ENCODE results near the gene IL36RN. TPM values are rescaled to one million over a fixed set of nuclear protein-coding genes. Genes with fewer than 3 reads are reported as not detected.
"Not testable (repeated sequence)": the region's sequence is repeated elsewhere in the genome, so short reads cannot be mapped to it uniquely, and the experiment has no call there.

The IL36RN gene
- total RNA-seq, 1 donor from 2014 or later: not detected

DNA sequence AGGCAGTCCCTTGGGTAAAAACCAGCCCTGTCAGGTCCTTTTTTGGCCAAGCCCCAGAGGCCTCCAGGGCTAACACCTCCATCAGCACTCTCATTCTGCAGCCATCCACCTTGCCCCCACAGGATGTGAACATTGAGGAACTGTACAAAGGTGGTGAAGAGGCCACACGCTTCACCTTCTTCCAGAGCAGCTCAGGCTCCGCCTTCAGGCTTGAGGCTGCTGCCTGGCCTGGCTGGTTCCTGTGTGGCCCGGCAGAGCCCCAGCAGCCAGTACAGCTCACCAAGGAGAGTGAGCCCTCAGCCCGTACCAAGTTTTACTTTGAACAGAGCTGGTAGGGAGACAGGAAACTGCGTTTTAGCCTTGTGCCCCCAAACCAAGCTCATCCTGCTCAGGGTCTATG, 16.0 kb downstream of the IL36RN start:
- DNase-seq (ENCODE audit: low read depth): no peak

DNA sequence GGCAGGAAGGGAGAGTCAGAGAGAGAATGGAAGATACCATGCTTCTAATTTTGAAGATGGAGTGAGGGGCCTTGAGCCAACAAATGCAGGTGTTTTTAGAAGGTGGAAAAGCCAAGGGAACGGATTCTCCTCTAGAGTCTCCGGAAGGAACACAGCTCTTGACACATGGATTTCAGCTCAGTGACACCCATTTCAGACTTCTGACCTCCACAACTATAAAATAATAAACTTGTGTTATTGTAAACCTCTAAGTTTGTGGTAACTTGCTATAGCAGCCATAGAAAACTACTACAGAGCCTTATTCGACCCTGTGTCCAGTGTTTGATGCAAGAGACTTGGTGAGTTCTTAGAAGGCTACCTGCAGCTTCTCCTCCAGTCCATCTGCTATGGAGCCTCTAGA, 16.6 kb downstream of the IL36RN start:
- DNase-seq (ENCODE audit: low read depth): no peak

DNA sequence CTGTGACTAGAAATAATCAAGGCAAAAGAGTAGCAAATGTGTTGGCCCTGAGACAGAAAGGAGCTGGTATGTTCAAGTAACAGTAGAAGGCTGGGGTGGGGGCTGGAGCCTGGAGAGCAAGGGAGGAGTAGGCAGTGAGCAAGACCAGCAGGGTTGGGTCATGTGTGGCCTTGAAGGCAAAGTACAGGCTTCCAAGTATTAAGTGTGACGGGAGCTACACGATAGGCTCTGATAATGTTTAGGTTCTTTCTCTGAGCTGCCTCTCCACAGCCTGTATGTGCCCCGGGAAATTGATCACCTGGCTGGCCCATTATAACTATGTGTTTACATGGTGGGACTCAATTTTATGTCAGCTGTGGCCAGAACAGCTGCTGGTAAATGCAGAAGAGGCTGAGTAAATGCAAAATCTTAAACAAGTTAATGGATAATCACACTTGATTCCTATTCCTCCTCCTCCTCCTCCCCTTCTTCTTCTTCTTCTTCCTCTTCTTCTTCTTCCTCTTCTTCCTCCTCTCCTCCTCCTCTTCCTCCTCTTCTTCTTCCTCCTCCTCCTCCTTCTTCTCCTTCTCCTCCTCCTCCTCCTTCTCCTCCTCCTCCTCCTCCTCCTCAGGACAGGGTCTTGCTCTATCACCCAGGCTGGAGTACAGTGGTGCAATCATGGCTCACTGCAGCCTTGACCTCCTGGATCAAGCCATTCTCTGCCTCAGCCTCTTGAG, 18.1 kb downstream of the IL36RN start:
- DNase-seq (ENCODE audit: low read depth): no peak

DNA sequence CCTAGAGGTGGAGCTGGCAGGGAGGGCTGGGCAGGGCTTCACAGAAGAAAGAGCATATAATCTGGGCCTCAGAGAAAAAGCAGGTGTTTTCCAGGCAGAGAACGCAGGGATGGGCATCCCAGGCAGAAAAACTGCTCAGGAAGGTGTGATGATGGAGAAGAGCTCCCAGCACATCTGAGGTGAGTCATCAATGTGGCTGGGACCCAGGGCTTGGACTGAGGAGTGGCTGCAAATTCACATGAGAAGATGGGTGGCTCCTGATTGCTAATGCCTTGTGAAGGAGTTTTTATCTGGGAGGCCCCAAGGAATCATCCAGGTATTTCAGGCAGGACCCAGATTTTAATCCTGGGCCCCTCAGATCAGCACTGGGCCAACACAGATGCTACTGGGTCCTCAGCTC, 18.9 kb downstream of the IL36RN start:
- DNase-seq (ENCODE audit: low read depth): peak; percentile 62

DNA sequence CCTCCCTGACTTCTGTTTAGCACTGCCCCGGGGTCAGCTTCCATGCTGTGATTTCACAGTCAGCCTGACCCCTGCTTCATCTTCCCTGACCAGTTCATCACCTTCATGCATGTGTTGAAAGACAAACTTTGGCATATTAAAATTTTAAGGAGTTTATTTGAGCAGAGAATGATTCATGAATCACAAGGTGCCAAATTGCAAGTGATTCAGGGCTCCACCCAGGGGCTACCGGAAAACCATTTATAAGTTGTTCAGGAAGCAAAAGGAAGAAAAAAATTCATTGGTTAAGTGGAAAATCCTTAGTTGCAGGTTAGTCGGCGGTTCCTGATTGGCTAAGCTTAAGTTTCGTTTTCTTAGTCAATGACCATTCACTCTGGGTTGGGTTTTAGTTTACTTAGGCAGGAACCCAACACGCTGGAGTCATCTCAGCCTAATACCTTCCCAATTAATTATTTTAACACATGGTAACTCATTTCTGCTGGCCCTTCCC, 19.4 kb downstream of the IL36RN start:
- peak; percentile 91 for DNase-seq (ENCODE audit: low read depth)

DNA sequence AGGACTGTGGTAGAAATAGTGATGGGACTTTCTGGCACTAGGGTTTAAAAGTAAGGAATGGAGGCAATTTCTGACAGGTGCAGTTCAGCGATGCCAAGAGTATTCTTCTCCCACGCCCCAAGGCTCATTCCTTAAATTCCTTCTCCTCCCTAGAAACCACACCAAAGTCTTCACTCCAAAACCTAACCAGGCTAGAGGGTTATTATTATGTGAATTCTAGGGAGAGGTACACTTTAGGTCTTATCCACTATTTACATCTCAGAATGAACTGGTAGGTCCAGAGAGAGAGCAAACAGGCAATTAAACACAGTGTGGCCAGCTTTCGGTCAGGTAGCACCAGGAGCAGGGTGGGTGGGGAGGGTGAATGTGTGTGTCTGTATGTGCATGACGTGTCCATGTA, 20.1 kb downstream of the IL36RN start:
- peak; percentile 59 for DNase-seq (ENCODE audit: low read depth)

DNA sequence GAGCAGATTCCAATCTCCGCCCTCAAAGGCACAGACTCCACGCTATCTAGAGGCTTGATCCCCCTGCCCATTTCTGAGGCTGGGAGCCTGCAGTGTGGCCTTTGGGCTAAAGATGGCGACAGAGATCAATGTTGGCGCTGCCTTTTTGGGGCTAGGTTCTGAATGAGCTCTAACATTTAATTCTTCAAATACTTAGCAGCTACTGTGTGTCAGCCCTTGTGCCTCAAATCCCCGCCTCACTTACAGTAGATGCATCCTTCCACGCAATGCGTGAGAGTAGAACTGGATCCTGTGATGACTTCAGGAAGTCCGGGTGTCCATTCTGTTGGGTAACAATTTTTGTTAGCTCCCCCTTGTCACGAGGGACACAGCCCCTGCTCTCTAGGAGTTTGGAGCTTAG, 21.1 kb downstream of the IL36RN start:
- DNase-seq (ENCODE audit: low read depth): no peak

DNA sequence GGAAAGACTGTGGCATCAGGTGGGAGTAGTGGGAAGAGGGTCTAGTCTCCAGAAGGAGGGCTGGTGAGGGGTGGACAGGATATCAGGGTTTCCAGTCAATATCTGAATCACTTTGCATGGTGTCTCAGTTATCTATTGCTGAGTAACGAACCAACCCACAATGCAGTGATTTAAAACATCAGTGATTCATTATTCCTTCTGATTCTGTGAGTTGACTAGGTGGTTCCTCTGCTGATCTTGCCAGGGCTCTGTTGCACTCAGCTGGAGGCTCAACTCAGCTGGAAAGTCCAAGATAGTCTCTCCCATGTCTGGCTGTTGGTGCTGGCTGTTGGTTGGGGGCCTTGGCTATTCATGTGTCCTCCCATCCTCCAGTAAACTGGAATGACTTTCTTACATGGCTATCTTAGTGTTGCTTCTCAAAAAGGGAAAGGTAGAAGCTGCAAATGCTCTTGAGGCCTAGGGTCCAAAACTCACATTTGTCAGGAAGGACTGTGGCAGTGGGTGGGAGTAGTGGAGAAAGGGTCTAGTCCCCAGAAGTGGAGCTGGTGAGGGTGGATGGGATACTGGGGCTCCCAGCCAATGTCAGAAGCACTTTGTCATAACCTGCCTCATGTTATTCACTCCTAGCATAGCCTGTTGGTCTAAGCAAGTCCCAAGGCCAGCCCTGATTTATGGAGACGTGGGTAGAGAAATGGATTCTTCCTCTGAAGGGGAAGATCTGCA, 22.7 kb downstream of the IL36RN start:
- no peak for DNase-seq (ENCODE audit: low read depth)

DNA sequence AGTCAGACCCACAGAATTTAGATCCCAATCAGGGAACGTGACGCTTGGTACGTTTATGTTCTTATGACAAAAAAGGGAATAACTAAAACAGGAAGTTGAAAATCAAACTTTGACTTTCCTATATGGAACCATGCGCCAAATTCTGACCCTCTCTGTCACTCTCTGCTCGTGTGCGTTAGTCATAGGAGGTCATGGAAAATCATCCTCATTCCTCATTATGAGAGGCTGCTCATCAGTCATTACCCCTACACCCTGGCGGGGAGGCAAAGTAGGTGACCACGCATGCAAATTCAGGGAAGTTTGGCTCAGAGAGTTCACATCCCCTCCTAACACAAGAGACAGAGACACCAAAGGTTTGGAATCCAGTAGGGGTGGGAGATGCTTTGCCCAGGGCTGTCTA, 24.3 kb downstream of the IL36RN start:
- no peak for DNase-seq (ENCODE audit: low read depth)

DNA sequence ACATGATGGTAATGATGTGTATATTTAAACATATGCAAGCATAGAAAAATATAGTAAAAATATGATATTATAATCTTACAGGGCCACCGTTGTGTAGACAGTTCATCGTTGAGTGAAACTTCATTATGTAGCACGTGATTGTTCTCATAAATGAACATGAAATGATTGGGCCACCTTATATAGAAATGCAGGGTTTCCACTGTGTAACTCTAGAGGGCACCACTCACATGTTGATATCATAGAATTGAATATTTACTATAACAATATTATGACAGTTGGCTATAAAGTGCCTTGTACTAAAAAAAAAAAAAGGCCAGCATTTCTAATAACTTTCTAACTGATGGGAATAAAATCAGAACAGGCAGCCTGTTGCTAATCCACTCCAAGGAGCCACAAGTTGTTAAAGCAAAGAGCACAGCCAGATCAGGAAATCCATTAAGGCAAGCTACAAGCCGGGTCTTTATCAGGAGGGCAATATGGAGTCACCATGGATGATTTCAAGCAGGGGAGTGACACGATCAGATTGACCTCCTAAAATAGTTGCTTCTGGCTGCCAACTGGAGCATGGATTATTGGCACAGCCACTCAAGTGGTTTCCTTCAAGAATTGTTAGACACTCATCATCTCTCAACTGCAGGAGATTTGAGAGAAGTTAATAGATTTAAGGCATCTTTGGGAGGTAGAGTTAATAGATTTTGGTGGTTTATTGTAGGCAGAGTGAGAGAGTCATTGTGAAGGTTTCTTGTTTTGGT, 25.4 kb downstream of the IL36RN start:
- DNase-seq (ENCODE audit: low read depth): no peak

DNA sequence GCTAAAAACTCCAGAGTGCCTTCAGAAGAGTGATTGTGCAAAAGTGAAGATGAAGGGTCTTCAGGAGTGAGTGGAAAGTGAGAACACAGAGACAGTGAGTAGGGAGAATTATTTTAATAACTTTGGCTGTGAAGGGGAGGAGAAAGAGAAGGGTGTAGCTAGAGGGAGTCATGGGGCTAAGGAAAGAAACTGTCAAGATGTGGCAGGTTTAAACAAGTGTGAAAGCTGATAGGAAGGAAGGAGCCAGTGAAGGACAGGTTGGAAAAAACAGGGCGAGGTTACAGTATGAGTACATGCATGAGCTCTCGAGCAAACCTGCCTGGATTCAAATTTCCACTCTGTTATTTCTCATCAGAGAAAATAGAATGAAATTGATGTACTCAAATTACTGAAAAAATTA, 26.5 kb downstream of the IL36RN start:
- DNase-seq (ENCODE audit: low read depth): no peak

DNA sequence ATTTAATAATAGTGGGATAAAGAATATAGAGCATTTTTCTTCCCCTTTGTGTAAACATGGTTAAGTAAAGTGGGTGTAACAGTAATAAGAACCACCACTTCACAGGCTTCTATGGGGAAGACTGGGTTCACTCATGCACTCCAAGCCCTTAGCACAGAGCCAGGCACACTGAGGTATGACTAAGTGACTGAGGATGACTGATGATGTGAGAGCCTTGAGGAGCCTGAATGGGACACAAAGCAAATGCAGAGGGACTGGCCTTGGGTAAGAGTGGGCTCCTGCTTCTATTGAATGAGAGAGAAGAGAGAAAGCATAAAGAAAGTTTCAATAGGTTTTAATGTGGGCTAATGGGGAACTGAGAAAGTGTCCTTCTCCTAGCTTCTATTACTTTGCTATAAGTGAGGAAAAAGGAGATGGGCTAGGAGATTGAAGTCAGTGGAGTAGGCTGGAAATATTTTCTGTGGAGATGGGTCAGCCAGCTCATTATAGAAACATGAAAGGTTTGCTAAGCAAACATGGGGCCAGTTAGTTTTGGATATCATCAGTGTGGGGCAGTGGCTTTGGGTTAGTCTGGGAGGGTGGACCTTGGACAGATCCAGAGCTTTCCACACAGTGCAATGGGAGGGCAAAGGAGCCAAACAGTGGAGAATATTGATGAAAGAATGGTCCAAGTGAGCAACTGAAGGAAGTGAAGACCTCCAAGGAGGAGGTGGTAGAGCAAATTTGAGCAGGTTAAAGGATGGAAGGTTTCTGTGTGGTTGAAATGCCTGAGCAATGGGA, 29.4 kb downstream of the IL36RN start:
- DNase-seq (ENCODE audit: low read depth): no peak

DNA sequence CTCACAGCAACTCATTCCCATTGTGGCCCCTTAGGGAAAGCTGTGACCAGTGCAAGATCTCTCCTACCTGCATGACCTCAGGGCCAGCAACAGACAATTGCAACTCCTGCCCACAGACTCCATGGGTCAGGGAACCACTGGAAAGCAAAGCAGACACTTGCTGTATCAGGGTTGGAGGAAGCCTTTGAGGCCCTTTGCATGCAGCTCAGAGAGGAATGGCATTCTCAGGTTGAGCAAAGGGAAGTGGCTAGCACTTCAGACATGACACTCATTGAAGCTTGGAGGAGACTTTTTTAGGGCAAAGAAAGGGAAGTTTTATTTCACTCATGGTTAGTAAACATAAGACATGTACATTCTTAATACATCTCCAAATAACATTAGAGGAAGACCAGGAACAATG, 30.9 kb downstream of the IL36RN start:
- no peak for DNase-seq (ENCODE audit: low read depth)

DNA sequence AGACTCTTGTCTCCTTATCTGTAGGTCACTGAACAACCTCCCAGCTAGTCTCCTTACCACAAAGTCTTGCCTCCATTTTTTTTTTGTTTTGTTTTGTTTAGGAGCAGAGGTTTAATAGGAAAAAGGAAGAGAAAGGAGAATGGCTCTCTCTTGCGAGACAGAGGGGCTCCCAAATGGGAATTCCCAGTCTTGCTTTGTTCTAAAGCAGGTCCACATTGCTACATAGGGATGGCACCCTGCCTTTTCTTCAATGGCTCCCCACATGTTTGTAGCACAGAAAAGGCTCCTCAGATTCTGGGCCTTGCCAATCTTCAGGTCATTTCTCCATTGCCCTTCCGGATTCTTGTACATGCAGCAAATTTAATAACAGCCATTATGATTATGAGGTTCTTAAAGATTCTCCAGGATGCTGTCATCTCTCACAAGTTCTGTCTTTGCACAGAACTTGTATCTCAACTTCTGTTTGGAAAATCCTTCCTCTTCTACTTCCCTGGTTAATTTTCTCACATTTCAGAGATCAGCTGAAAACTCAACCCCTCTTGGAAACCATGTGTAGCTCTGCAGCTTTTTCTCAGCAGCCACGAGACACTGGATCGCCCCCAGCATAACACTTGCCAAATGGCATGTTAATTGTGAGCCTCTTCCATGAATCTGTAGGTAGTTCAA, 32.4 kb downstream of the IL36RN start:
- no peak for DNase-seq (ENCODE audit: low read depth)

DNA sequence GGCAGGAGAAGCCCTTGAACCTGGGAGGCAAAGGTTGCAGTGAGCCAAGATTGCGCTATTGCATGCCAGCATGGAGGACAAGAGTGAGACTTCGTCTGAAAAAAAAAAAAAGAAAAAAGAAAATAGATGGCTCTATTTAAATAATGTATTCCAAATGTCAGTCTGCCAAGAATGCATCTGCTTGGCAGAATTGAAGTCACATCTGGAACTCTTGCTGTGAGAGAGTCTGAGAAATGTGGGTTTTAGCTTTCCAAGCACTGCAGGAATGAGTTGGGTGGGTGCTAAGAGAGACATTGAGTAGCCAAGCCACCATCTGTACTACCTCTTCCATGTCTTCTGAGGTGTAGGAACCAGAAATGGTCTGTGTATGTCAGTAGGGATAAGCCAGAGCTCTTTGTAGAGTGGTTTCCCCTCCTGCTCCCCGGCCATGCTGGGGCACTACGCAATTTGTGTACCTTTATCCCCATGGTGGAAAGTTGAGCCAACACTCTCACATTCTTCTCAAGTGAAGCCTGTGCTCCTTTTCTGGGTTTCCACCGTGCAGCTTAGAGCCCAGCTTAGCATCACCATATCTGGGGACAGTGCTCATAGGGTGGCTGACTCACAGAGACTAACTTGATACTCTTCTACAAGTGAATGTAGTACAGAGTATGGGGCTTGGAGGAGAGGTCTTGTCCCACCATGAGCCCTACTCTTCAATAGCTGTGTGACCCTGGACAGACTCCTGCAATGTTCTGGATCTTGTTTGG, 34.0 kb downstream of the IL36RN start:
- no peak for DNase-seq (ENCODE audit: low read depth)

DNA sequence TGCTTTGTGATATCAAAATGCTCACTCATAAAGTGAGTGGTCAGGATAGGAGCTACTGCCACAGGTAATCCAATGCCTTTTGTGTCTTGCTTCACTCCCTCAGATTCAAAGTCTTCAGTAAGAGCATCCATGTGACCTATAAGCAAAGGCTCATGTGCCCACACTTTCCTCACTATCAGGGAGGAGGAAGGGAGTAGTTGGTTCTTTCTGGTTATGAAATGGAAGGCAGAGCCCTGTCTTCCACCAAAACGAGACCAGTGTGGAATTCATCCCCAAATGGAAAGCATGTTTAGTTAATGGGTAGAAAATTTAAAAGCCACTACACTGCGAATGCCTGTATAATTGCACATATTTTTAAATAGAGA, 34.6 kb downstream of the IL36RN start:
- DNase-seq (ENCODE audit: low read depth): no peak

DNA sequence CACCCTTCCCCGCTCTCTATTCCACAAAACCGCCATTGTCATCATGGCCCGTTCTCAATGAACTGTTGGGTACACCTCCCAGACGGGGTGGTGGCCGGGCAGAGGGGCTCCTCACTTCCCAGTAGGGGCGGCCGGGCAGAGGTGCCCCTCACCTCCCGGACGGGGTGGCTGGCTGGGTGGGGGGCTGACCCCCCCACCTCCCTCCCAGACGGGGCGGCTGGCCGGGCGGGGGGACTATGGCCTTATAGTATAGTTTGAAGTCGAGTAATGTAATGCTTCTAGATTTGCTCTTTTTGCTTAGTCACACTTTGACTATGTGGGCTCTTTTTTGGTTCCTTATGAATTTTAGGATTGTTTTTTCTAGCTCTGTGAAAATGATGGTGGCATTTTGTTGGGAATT, 37.3 kb downstream of the IL36RN start:
- DNase-seq (ENCODE audit: low read depth): not testable (repeated sequence)

DNA sequence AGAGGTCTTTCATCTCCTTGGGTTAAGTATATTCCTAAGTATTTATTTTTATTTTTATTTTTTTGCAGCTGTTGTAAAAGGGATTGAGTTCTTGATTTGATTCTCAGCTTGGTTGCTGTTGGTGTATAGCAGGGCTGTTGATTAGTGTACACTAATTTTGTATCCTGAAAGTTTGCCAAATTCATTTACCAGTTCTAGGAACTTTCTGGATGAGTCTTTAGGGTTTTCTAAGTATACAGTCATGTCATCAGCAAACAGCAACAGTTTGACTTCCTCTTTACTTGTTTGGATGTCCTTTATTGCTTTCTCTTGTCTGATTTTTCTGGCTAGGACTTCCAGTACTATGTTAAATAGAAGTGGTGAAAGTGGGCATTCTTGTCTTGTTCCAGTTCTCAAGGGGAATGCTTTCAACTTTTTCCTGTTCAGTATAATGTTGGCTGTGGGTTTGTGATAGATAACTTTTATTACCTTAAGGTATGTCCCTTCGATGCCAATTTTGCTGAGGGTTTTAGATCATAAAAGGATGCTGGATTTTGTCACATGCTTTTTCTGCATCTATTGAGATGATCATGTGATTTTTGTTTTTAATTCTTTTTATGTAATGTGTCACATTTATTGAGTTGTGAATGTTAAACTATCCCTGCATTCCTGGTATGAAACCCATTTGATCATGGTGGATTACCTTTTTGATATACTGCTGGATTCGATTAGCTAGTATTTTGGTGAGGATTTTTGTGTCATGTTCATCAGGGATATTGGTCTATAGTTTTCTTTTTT, 38.0 kb downstream of the IL36RN start:
- not testable (repeated sequence) for DNase-seq (ENCODE audit: low read depth)

DNA sequence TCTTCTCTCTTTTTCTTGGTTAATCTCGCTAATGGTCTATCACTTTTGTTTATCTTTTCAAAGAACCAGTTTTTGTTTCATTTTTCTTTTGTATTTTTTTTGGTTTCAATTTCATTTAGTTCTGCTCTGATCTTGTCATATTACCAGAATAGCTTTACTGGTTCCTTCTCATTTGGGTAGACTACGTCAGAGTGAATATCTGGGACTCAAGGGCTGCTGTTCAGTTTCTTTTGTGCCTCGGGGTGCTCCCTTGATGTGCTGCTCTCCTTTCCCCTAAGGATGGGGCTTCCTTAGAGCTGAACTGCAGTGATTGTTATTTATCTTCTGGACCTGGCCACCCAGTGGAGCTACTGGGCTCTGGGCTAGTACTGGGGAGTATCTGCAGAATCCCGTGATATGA, 39.0 kb downstream of the IL36RN start:
- no peak for DNase-seq (ENCODE audit: low read depth)

DNA sequence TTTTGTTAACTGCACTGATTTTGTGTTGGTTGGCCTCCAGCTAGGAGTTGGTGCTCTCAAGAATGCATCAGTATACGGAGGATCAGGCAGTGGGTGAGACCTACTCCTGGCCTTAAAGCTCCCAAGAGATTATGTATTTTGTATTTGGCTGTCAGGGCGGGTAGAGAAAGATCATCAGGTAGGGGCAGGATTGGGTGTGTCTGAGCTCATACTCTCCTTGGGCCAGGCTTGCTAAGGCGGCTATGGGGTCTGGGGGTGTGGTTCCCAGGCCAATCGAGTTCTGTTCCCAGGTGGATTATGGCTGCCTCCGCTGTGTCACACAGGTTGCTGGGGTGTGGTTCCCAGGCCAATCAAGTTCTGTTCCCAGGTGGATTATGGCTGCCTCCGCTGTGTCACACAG, 39.5 kb downstream of the IL36RN start:
- DNase-seq (ENCODE audit: low read depth): no peak
